Measurements from ENCODE around the gene CRB1.

GRCh38 chr1:197469620-197470210, 201.7 kb downstream of the CRB1 start:
- TF ChIP-seq BCL11A (IDR thresholded peaks at IDR 0.05; ENCODE audit: low read depth in 2 of 2, low read length in 2 of 2) (no peak), TAF1 (IDR thresholded peaks at IDR 0.05; ENCODE audit: low read depth, low read length) (no peak), CTCF (IDR thresholded peaks at IDR 0.05; ENCODE audit: control extremely low read depth in 1 of 3, insufficient read depth in 1 of 3, low read depth in 1 of 3, low read length in 3 of 3) (no peak), CREB1 (IDR thresholded peaks at IDR 0.05) (no peak), POLR2A (IDR thresholded peaks at IDR 0.05; ENCODE audit: control extremely low read depth in 1 of 2, low read depth in 2 of 2, low read length in 2 of 2) (no peak), POLR2AphosphoS5 (IDR thresholded peaks at IDR 0.05; ENCODE audit: low read depth, low read length) (no peak), MAX (IDR thresholded peaks at IDR 0.05) (no peak), HDAC2 (IDR thresholded peaks at IDR 0.05; ENCODE audit: borderline replicate concordance in 1 of 2, low read depth in 2 of 2, low read length in 2 of 2) (no peak), JUN (IDR thresholded peaks at IDR 0.05; ENCODE audit: low read depth, low read length) (no peak), RAD21 (IDR thresholded peaks at IDR 0.05 in 1 of 2, conservative IDR thresholded peaks at IDR 0.05 in 1 of 2; ENCODE audit: low read depth in 2 of 2, low read length in 2 of 2) (no peak), NANOG (IDR thresholded peaks at IDR 0.05; ENCODE audit: insufficient read depth, low read depth, low read length, poor library complexity, severe bottlenecking) (no peak), EGR1 (IDR thresholded peaks at IDR 0.05; ENCODE audit: borderline replicate concordance, low read depth, low read length) (no peak), NRF1 (IDR thresholded peaks at IDR 0.05; ENCODE audit: low read depth, low read length) (no peak), HDAC6 (IDR thresholded peaks at IDR 0.05; ENCODE audit: low read depth, low read length) (no peak)
